Measurements from ENCODE around the gene MTR. TPM values are rescaled to one million over a fixed set of nuclear protein-coding genes. Genes with fewer than 3 reads are reported as not detected.

The MTR gene
- total RNA-seq, 1 experiment from 2014 or later = 27.5 TPM

DNA sequence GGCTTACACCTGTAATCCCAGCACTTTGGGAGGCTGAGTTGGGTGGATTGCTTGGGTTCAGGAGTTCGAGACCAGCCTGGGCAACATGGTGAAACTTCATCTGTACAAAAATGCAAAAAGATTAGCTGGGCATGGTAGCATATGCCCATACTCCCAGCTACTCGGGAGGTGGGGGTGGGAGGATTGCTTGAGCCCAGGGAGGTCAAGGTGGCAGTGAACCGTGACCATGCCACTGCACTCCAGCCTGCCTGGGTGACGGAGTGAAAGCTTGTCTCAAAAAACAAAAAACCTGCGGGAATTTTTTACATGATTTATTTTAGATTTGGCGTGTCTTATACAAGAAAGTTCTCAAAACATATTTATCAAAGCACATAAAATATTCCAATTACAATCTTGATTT is 27.8 kb upstream of the MTR start:
- no peaks in the 10 kb centered on the region for H3K4me1 Mint-ChIP-seq
- no peak overlapping the region for H3K4me3 Mint-ChIP-seq
- no peaks in the 10 kb centered on the region for H3K9me3 Mint-ChIP-seq
- H3K36me3 Mint-ChIP-seq = no peaks in the 10 kb centered on the region
- no peak for ATAC-seq
- no peaks in the 10 kb centered on the region for H3K27me3 Mint-ChIP-seq (ENCODE audit: low read depth)
- H3K27ac Mint-ChIP-seq = no peak overlapping the region
- no peak for DNase-seq (ENCODE audit: low spot score)
- TF ChIP-seq ZBTB21 (CRISPR knock-in tag; IDR thresholded peaks at IDR 0.05; ENCODE audit: borderline replicate concordance) (no peak), ATF2 (CRISPR knock-in tag; IDR thresholded peaks at IDR 0.05; ENCODE audit: borderline replicate concordance, low read depth) (no peak), ESRRA (CRISPR knock-in tag; IDR thresholded peaks at IDR 0.05; ENCODE audit: borderline replicate concordance) (no peak)
- TF ChIP-seq, protein P1, sequence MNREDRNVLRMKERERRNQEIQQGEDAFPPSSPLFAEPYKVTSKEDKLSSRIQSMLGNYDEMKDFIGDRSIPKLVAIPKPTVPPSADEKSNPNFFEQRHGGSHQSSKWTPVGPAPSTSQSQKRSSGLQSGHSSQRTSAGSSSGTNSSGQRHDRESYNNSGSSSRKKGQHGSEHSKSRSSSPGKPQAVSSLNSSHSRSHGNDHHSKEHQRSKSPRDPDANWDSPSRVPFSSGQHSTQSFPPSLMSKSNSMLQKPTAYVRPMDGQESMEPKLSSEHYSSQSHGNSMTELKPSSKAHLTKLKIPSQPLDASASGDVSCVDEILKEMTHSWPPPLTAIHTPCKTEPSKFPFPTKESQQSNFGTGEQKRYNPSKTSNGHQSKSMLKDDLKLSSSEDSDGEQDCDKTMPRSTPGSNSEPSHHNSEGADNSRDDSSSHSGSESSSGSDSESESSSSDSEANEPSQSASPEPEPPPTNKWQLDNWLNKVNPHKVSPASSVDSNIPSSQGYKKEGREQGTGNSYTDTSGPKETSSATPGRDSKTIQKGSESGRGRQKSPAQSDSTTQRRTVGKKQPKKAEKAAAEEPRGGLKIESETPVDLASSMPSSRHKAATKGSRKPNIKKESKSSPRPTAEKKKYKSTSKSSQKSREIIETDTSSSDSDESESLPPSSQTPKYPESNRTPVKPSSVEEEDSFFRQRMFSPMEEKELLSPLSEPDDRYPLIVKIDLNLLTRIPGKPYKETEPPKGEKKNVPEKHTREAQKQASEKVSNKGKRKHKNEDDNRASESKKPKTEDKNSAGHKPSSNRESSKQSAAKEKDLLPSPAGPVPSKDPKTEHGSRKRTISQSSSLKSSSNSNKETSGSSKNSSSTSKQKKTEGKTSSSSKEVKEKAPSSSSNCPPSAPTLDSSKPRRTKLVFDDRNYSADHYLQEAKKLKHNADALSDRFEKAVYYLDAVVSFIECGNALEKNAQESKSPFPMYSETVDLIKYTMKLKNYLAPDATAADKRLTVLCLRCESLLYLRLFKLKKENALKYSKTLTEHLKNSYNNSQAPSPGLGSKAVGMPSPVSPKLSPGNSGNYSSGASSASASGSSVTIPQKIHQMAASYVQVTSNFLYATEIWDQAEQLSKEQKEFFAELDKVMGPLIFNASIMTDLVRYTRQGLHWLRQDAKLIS (CRISPR knock-in tag; IDR thresholded peaks at IDR 0.05; ENCODE audit: borderline replicate concordance) = no peak
- TF ChIP-seq, protein P2, sequence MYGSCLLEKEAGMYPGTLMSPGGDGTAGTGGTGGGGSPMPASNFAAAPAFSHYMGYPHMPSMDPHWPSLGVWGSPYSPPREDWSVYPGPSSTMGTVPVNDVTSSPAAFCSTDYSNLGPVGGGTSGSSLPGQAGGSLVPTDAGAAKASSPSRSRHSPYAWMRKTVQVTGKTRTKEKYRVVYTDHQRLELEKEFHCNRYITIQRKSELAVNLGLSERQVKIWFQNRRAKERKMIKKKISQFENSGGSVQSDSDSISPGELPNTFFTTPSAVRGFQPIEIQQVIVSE (CRISPR knock-in tag; IDR thresholded peaks at IDR 0.05; ENCODE audit: borderline replicate concordance) = no peak
- ChIA-PET CTCF (interaction anchor here (1.2 to 2.4 kb wide), 3 partner anchors 8 to 158 kb away, joined by 3 to 22 read pairs (median 11); no protein-coding TSS in a partner anchor), POLR2A (no interaction called here)

DNA sequence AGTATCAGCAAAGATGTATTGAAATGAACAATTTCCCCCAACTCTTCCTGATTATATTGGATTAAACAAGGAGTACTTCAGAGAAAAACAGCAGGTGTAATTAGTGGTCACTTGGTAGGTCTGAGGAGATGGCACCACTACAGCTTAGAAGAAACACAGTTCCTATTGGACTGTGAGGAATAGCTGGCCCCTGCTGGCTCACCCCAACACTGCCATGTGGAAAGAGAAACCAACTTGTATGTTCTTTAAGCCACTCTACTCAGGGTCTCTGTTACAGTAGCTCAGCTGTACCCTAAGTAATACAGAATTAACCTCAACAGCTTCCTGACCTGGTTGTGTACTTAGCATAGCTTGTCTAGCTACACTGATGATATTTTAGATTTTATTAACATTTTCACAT is 26.5 kb upstream of the MTR start:
- TF ChIP-seq ZNF512 (CRISPR knock-in tag; IDR thresholded peaks at IDR 0.05; ENCODE audit: borderline replicate concordance) = no peak
- POLR2A ChIA-PET = no interaction called here
- H3K4me1 Mint-ChIP-seq = no peaks in the 10 kb centered on the region
- H3K4me3 Mint-ChIP-seq = no peak overlapping the region
- CTCF ChIA-PET = interaction anchor here (1.0 to 2.4 kb wide), 3 partner anchors 9 to 164 kb away, joined by 4 to 22 read pairs (median 11); partner anchors contain the start of gene HEATR1
- no peak overlapping the region for H3K27ac Mint-ChIP-seq
- H3K36me3 Mint-ChIP-seq = no peaks in the 10 kb centered on the region
- peak; percentile 48 for ATAC-seq
- no peaks in the 10 kb centered on the region for H3K9me3 Mint-ChIP-seq
- no peak for DNase-seq (ENCODE audit: low spot score)
- H3K27me3 Mint-ChIP-seq (ENCODE audit: low read depth) = no peaks in the 10 kb centered on the region

DNA sequence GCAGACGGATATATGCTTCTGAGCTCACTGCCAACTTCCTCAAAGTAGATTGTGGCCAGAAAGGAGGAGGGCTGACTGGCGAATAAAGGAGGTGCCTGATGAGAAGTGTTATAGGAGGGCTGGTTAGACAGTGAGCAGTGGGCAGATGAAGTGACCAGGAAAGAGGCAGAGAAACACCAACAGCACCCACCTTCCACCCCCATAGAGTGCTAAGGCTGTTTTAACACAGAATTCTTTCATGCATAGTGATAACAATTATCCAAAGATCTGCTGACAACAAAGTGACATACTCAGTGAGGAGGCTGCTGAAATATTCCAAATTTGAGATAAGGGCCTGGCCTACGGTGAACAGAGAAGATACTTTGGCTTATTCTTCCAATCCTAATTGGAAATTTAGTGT is 21.2 kb upstream of the MTR start:
- Mint-ChIP-seq H3K27me3 (ENCODE audit: low read depth) (no peaks in the 10 kb centered on the region; the same call in none of the 2 replicates), H3K4me1 (no peaks in the 10 kb centered on the region), H3K9me3 (peaks cover 12% of the 10 kb centered on the region), H3K27ac (no peak overlapping the region), H3K36me3 (no peaks in the 10 kb centered on the region; the same call in 1 of the 2 replicates), H3K4me3 (no peak overlapping the region)
- ChIA-PET POLR2A (interaction anchor here (0.8 kb wide), 1 partner anchor 21 kb away, joined by 3 read pairs; the partner anchor contains the start of gene MTR), CTCF (interaction anchor here (0.6 to 1.8 kb wide), 5 partner anchors 15 to 165 kb away, joined by 3 to 14 read pairs (median 3); no protein-coding TSS in a partner anchor)
- DNase-seq (ENCODE audit: low spot score) (no peak), ATAC-seq (no peak)
- no peak for TF ChIP-seq FOXK1 (CRISPR knock-in tag; IDR thresholded peaks at IDR 0.05)

- TF ChIP-seq MXD4 (CRISPR knock-in tag; IDR thresholded peaks at IDR 0.05; ENCODE audit: borderline replicate concordance) = no peak
- Mint-ChIP-seq H3K36me3 (no peaks in the 10 kb centered on the region; the same call in 1 of the 2 replicates), H3K4me3 (no peak overlapping the region), H3K27me3 (ENCODE audit: low read depth) (no peaks in the 10 kb centered on the region; the same call in none of the 2 replicates), H3K27ac (no peak overlapping the region), H3K4me1 (no peaks in the 10 kb centered on the region), H3K9me3 (peaks cover 19% of the 10 kb centered on the region)
- ChIA-PET POLR2A (no interaction called here), CTCF (interaction anchor here (0.6 to 1.8 kb wide), 3 partner anchors 16 to 166 kb away, joined by 3 to 14 read pairs (median 5); no protein-coding TSS in a partner anchor)
- peak; percentile 99 for ATAC-seq
- DNase-seq (ENCODE audit: low spot score) = no peak
These were observed 20.2 kb upstream of the MTR start for GRCh38 chr1:236774926-236775325.

Data from WTC11 (cell line).